HCT116 (cell line): Measurements from ENCODE around the gene LIPG. TPM values are rescaled to one million over a fixed set of nuclear protein-coding genes. Genes with fewer than 3 reads are reported as not detected.
"Not testable (repeated sequence)": the region's sequence is repeated elsewhere in the genome, so short reads cannot be mapped to it uniquely, and the experiment has no call there.

Experiments used
- ATAC-seq: fragments of 200-7000 bp; cut with Tn5 transposase; 2 replicates; pipeline ENCODE4 v1.9.1; 2020; ENCODE audit warnings: mild to moderate bottlenecking, moderate library complexity
- BruUV-seq: library from RNA; stranded (reverse); fragments of 400-500 nt; replicated peaks from 2 replicates; lab custom pipeline; 2021; lab: Mats Ljungman, UMichigan
- CTCF ChIA-PET: fragments of 300-600 bp; sonication (Branson Sonifier 250); formaldehyde crosslinking; loops from one replicate; lab custom pipeline; 2021; ENCODE audit warnings: antibody characterized with exemption; lab: Charles Lee
- POLR2A ChIA-PET: fragments of 300-600, 350-600 bp; sonication (Branson Sonifier 250); formaldehyde crosslinking; loops from one replicate; lab custom pipeline; 2021; ENCODE audit warnings: antibody characterized with exemption; lab: Charles Lee
- RAD21 ChIA-PET, 2 experiments: fragments of 300-600 bp; sonication (Branson Sonifier 250); formaldehyde crosslinking; loops; one replicate each; lab custom pipeline; 2023; ENCODE audit warnings: low total read pairs in 2 of 2; ENCODE audit not compliant: uncharacterized antibody in 2 of 2, unreplicated experiment in 2 of 2, low non-redundant PET in 1 of 2; lab: Charles Lee
- DNase-seq: peaks from one replicate; pipeline ENCODE4 v3.0.0-alpha.2; 2010; ENCODE audit warnings: low read depth, low spot score
- H2AFZ ChIP-seq: fragments of 200-600 bp; shearing (Covaris generic), sonication (generic); 2 replicates; pipeline ENCODE4 v1.6.1; 2017; ENCODE audit warnings: low read depth, mixed run types, mixed read lengths, antibody characterized with exemption, low read length; ENCODE audit not compliant: poor library complexity, severe bottlenecking
- H3K27ac ChIP-seq: 2 replicates; pipeline ENCODE4 v1.5.1; 2012; ENCODE audit warnings: low read depth, low read length
- H3K27me3 ChIP-seq: fragments of 200-600 bp; sonication (generic); 2 replicates; pipeline ENCODE4 v1.6.1; 2016; ENCODE audit warnings: mixed run types, low read length, mixed read lengths; ENCODE audit not compliant: insufficient read depth
- H3K36me3 ChIP-seq, 2 experiments: fragments of 200-500 bp in 1 of 2; fragments of 200-600 bp in 1 of 2; sonication (Bioruptor generic) in 1 of 2; sonication (generic) in 1 of 2; 2 replicates each; pipeline versions ENCODE4 v1.5.1 to v1.6.1; 2014 to 2016; ENCODE audit warnings: low read length in 2 of 2, inconsistent platforms in 1 of 2, mixed read lengths in 1 of 2, mixed run types in 1 of 2; ENCODE audit not compliant: insufficient read depth in 2 of 2, control insufficient read depth in 1 of 2
- H3K4me1 ChIP-seq, 2 experiments: fragments of 200-600 bp in 1 of 2; sonication (generic) in 1 of 2; 2 replicates each; pipeline versions ENCODE4 v1.5.1 to v1.6.1; 2012 to 2017; ENCODE audit warnings: low read length in 2 of 2, inconsistent platforms in 1 of 2, mild to moderate bottlenecking in 1 of 2, mixed read lengths in 1 of 2, mixed run types in 1 of 2, moderate library complexity in 1 of 2; ENCODE audit not compliant: insufficient read depth in 2 of 2, control insufficient read depth in 1 of 2
- H3K4me2 ChIP-seq: fragments of 200-600 bp; sonication (generic); 2 replicates; pipeline ENCODE4 v1.6.1; 2017; ENCODE audit warnings: mixed run types, low read length, mixed read lengths
- H3K4me3 ChIP-seq, 2 experiments: fragments of 200-600 bp in 1 of 2; sonication (generic) in 1 of 2; replicated peaks in 1 of 2; 2 replicates each; pipeline ENCODE4 v1.5.1; 2011 to 2016; ENCODE audit warnings: low read length in 2 of 2, control low read depth in 1 of 2, low read depth in 1 of 2, mild to moderate bottlenecking in 1 of 2, mixed read lengths in 1 of 2, mixed run types in 1 of 2
- H3K79me2 ChIP-seq: fragments of 200-600 bp; sonication (generic); 2 replicates; pipeline ENCODE4 v1.6.1; 2017; ENCODE audit warnings: mild to moderate bottlenecking, mixed run types, low read length, moderate library complexity, mixed read lengths; ENCODE audit not compliant: insufficient read depth
- H3K9ac ChIP-seq: fragments of 200-600 bp; sonication (generic); 2 replicates; pipeline ENCODE4 v1.6.1; 2016; ENCODE audit warnings: low read length, mixed read lengths
- H3K9me2 ChIP-seq: fragments of 200-600 bp; sonication (generic), shearing (Covaris generic); 2 replicates; pipeline ENCODE4 v1.6.1; 2017; ENCODE audit warnings: mixed run types, mild to moderate bottlenecking, moderate library complexity; ENCODE audit not compliant: insufficient read depth
- H3K9me3 ChIP-seq, 2 experiments: fragments of 200-500 bp in 1 of 2; fragments of 200-600 bp in 1 of 2; sonication (Bioruptor generic) in 1 of 2; sonication (generic) in 1 of 2; 2 replicates each; pipeline ENCODE4 v1.6.1; 2014 to 2017; ENCODE audit warnings: low read length in 2 of 2, mixed read lengths in 2 of 2, inconsistent platforms in 1 of 2, low read depth in 1 of 2, mild to moderate bottlenecking in 1 of 2, mixed run types in 1 of 2, moderate library complexity in 1 of 2; ENCODE audit not compliant: control insufficient read depth in 1 of 2, insufficient read depth in 1 of 2
- H4K20me1 ChIP-seq: fragments of 200-600 bp; sonication (generic), shearing (Covaris generic); 2 replicates; pipeline ENCODE4 v1.6.1; 2017; ENCODE audit warnings: mixed run types, mild to moderate bottlenecking, moderate library complexity; ENCODE audit not compliant: insufficient read depth
- EGR1 ChIP-seq: IDR thresholded peaks from 2 replicates; pipeline ENCODE4 v1.6.1; 2012; ENCODE audit warnings: low read depth
- EZH2phosphoT487 ChIP-seq: fragments of 200-600 bp; IDR thresholded peaks from 2 replicates; pipeline ENCODE4 v1.6.1; 2018; ENCODE audit warnings: antibody characterized with exemption, borderline replicate concordance
- POLR2AphosphoS5 ChIP-seq: IDR thresholded peaks from 2 replicates; pipeline ENCODE4 v1.6.1; 2011; ENCODE audit warnings: mild to moderate bottlenecking, low read depth, low read length, moderate library complexity
- SRF ChIP-seq: IDR thresholded peaks from 2 replicates; pipeline ENCODE4 v1.6.1; 2012; ENCODE audit warnings: low read depth
- intact Hi-C: fragments of 100-400 bp; cut with micrococcal nuclease; formaldehyde crosslinking; loops from 2 replicates; pipeline ENCODE4 v1.10.0; 2022
- total RNA-seq: library from RNA; stranded (reverse); gene quantifications from one replicate; pipeline ENCODE4 v1.2.1, GENCODE V29; 2021; ENCODE audit not compliant: unreplicated experiment
- TF ChIP-seq, protein P1 (sequence below), 3 experiments: fragments of 200-600 bp in 1 of 3; sonication (generic) in 1 of 3; IDR thresholded peaks in 2 of 3; conservative IDR thresholded peaks in 1 of 3; 2 replicates each; pipeline ENCODE4 v1.5.1; 2012 to 2017; ENCODE audit warnings: low read depth in 2 of 3, low read length in 2 of 3, antibody characterized with exemption in 1 of 3, borderline replicate concordance in 1 of 3, control low read depth in 1 of 3, mild to moderate bottlenecking in 1 of 3, mixed read lengths in 1 of 3, mixed run types in 1 of 3, moderate library complexity in 1 of 3; ENCODE audit not compliant: insufficient read depth in 1 of 3
- TF ChIP-seq, protein P2 (sequence below): IDR thresholded peaks from 2 replicates; pipeline ENCODE4 v1.6.1; 2011; ENCODE audit warnings: mild to moderate bottlenecking, low read length, moderate library complexity; ENCODE audit not compliant: insufficient replicate concordance; ENCODE audit errors: extremely low read depth

LIPG gene
- total RNA-seq, 1 experiment from 2014 or later, result 2.6 TPM

DNA sequence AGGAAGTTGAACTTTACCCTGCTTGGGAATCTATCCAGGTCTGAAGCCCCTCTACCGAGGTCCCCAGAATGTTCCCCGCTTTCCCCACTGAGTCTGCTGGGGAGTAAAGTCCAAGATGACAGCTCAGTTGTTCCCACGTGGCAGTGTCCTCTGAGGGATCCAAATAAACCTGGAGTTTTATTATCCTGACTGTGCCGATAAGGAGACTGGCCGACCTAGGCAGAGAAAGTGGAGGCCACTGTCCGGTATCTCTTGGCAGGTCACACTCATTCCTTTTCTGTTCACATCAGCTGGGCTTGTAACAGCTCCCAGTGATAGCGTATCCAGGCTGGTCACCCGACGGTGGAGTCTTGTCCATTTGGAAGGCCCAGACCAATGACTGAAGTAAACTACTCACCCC is 47.3 kb upstream of the LIPG start:
- Histone ChIP-seq H4K20me1 (no peaks in the 10 kb centered on the region), H2AFZ (no peak overlapping the region), H3K27ac (no peak overlapping the region), H3K36me3 (no peaks in the 10 kb centered on the region), H3K4me3 (no peak overlapping the region), H3K9me2 (no peaks in the 10 kb centered on the region), H3K4me1 (no peaks in the 10 kb centered on the region), H3K9me3 (no peaks in the 10 kb centered on the region), H3K27me3 (no peaks in the 10 kb centered on the region), H3K4me2 (no peak overlapping the region), H3K79me2 (no peaks in the 10 kb centered on the region), H3K9ac (no peak overlapping the region)
- TF ChIP-seq, protein P1, sequence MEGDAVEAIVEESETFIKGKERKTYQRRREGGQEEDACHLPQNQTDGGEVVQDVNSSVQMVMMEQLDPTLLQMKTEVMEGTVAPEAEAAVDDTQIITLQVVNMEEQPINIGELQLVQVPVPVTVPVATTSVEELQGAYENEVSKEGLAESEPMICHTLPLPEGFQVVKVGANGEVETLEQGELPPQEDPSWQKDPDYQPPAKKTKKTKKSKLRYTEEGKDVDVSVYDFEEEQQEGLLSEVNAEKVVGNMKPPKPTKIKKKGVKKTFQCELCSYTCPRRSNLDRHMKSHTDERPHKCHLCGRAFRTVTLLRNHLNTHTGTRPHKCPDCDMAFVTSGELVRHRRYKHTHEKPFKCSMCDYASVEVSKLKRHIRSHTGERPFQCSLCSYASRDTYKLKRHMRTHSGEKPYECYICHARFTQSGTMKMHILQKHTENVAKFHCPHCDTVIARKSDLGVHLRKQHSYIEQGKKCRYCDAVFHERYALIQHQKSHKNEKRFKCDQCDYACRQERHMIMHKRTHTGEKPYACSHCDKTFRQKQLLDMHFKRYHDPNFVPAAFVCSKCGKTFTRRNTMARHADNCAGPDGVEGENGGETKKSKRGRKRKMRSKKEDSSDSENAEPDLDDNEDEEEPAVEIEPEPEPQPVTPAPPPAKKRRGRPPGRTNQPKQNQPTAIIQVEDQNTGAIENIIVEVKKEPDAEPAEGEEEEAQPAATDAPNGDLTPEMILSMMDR (IDR thresholded peaks at IDR 0.05 in 2 of 3, conservative IDR thresholded peaks at IDR 0.05 in 1 of 3; ENCODE audit: borderline replicate concordance in 1 of 3, insufficient read depth in 1 of 3, low read depth in 2 of 3, low read length in 2 of 3), result no peak
- no peak for TF ChIP-seq SRF
- no peak for TF ChIP-seq POLR2AphosphoS5
- no peak for TF ChIP-seq EGR1
- TF ChIP-seq EZH2phosphoT487, result no peak
- TF ChIP-seq, protein P2, sequence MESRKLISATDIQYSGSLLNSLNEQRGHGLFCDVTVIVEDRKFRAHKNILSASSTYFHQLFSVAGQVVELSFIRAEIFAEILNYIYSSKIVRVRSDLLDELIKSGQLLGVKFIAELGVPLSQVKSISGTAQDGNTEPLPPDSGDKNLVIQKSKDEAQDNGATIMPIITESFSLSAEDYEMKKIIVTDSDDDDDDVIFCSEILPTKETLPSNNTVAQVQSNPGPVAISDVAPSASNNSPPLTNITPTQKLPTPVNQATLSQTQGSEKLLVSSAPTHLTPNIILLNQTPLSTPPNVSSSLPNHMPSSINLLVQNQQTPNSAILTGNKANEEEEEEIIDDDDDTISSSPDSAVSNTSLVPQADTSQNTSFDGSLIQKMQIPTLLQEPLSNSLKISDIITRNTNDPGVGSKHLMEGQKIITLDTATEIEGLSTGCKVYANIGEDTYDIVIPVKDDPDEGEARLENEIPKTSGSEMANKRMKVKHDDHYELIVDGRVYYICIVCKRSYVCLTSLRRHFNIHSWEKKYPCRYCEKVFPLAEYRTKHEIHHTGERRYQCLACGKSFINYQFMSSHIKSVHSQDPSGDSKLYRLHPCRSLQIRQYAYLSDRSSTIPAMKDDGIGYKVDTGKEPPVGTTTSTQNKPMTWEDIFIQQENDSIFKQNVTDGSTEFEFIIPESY, result no peak
- ChIA-PET RAD21 (no interaction called here), POLR2A (interaction anchor here (0.6 kb wide), 1 partner anchor 48 kb away, joined by 3 read pairs; no protein-coding TSS in a partner anchor), CTCF (interaction anchor here (3.6 kb wide), 1 partner anchor 344 kb away, joined by 15 read pairs; no protein-coding TSS in a partner anchor)
- DNase-seq (no peak), ATAC-seq (no peak)
- intact Hi-C loops, result loop anchor here (5.0 to 10.0 kb wide), 2 partner anchors 213 to 840 kb away; no protein-coding TSS in a partner anchor
- BruUV-seq, result no TSS peak

DNA sequence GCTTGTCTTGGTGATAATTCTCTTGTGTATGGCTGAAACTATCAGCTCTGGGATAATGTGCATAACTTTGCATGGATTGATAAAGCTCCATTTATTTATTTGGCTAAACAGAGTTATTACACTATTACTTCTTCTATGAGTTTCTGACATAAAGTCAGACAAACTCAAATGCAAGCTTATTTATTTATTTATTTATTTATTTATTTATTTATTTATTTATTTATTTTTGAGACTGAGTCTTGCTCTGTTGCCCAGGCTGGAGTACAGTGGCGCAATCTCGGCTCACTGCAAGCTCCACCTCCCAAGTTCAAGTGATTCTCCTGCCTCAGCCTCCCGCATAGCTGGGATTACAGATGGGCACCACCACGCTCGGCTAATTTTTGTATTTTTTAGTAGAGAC is 46.9 kb upstream of the LIPG start:
- DNase-seq, H3K36me3 ChIP-seq, BruUV-seq, H3K9ac ChIP-seq, ATAC-seq, H3K4me1 ChIP-seq, H3K79me2 ChIP-seq, H3K27me3 ChIP-seq, H3K27ac ChIP-seq, H3K9me2 ChIP-seq, H3K4me3 ChIP-seq, H3K4me2 ChIP-seq, H3K9me3 ChIP-seq, H2AFZ ChIP-seq, H4K20me1 ChIP-seq, RAD21 ChIA-PET: not testable (repeated sequence)
- ChIA-PET CTCF (interaction anchor here (3.6 kb wide), 1 partner anchor 344 kb away, joined by 15 read pairs; no protein-coding TSS in a partner anchor), POLR2A (interaction anchor here (0.6 kb wide), 1 partner anchor 48 kb away, joined by 3 read pairs; no protein-coding TSS in a partner anchor)
- intact Hi-C loops, result loop anchor here (10.0 kb wide), 1 partner anchor 840 kb away; no protein-coding TSS in a partner anchor
